Liver (tissue), 9 donors: Measurements from ENCODE around the gene MSH3. TPM values are rescaled to one million over a fixed set of nuclear protein-coding genes. Genes with fewer than 3 reads are reported as not detected.

Experiments used
- DNase-seq: peaks from one replicate; pipeline ENCODE4 v3.0.0-alpha.2; 2017; ENCODE audit warnings: low spot score
- H3K27ac ChIP-seq, 2 donors: one replicate each; pipeline ENCODE4 v1.7.0; 2013; ENCODE audit warnings: inconsistent platforms in 2 of 2, low read length in 2 of 2, control low read depth in 1 of 2, low read depth in 1 of 2, mild to moderate bottlenecking in 1 of 2
- H3K27me3 ChIP-seq, 4 donors: one replicate each; pipeline versions ENCODE4 v1.6.1 to v1.7.0; 2013; ENCODE audit warnings: low read length in 3 of 4, inconsistent platforms in 1 of 4, mild to moderate bottlenecking in 1 of 4, moderate library complexity in 1 of 4; ENCODE audit not compliant: control insufficient read depth in 4 of 4, insufficient read depth in 4 of 4
- H3K36me3 ChIP-seq, 4 donors: one replicate each; pipeline versions ENCODE4 v1.6.1 to v1.7.0; 2013; ENCODE audit warnings: low read length in 3 of 4, mild to moderate bottlenecking in 3 of 4, low read depth in 1 of 4, moderate library complexity in 1 of 4; ENCODE audit not compliant: control insufficient read depth in 4 of 4, insufficient read depth in 3 of 4
- H3K4me1 ChIP-seq, 4 donors: one replicate each; pipeline versions ENCODE4 v1.6.1 to v1.7.0; 2013; ENCODE audit warnings: low read length in 3 of 4, mild to moderate bottlenecking in 3 of 4, moderate library complexity in 1 of 4; ENCODE audit not compliant: control insufficient read depth in 4 of 4, insufficient read depth in 4 of 4
- H3K4me3 ChIP-seq, 3 donors: one replicate each; pipeline versions ENCODE4 v1.6.1 to v1.7.0; 2013; ENCODE audit warnings: low read length in 3 of 3, control low read depth in 1 of 3, low read depth in 1 of 3, mild to moderate bottlenecking in 1 of 3
- H3K9ac ChIP-seq, 2 donors: one replicate each; pipeline ENCODE4 v1.7.0; 2013; ENCODE audit warnings: low read length in 2 of 2, mild to moderate bottlenecking in 2 of 2, moderate library complexity in 2 of 2, control low read depth in 1 of 2, low read depth in 1 of 2
- H3K9me3 ChIP-seq, 4 donors: one replicate each; pipeline versions ENCODE4 v1.6.1 to v1.7.0; 2013; ENCODE audit warnings: low read length in 3 of 4; ENCODE audit not compliant: control insufficient read depth in 4 of 4
- ATF3 ChIP-seq: IDR thresholded peaks from 2 replicates; pipeline ENCODE4 v1.6.1; 2016; ENCODE audit warnings: antibody characterized with exemption
- CTCF ChIP-seq: fragments of 150-350 bp; IDR thresholded peaks from 2 replicates; pipeline ENCODE4 v1.5.1; 2017; ENCODE audit warnings: improper control_type of control experiment, low read depth, low read length; ENCODE audit not compliant: missing input control
- EGR1 ChIP-seq, 2 donors: IDR thresholded peaks; 2 replicates each; pipeline ENCODE4 v1.6.1; 2016 to 2018; ENCODE audit warnings: antibody characterized with exemption in 2 of 2, low read depth in 2 of 2
- FOXA1 ChIP-seq: IDR thresholded peaks from 2 replicates; pipeline ENCODE4 v1.6.1; 2016; ENCODE audit warnings: antibody characterized with exemption
- FOXA2 ChIP-seq: IDR thresholded peaks from 2 replicates; pipeline ENCODE4 v1.6.1; 2016; ENCODE audit warnings: antibody characterized with exemption
- GABPA ChIP-seq, 2 donors: IDR thresholded peaks in 1 of 2; conservative IDR thresholded peaks in 1 of 2; 2 replicates each; pipeline ENCODE4 v1.6.1; 2016; ENCODE audit warnings: antibody characterized with exemption in 2 of 2, mild to moderate bottlenecking in 1 of 2, moderate library complexity in 1 of 2
- HNF4A ChIP-seq, 2 donors: conservative IDR thresholded peaks; 2 replicates each; pipeline ENCODE4 v1.6.1; 2016; ENCODE audit warnings: antibody characterized with exemption in 2 of 2, mild to moderate bottlenecking in 2 of 2
- HNF4G ChIP-seq: IDR thresholded peaks from 2 replicates; pipeline ENCODE4 v1.6.1; 2016; ENCODE audit warnings: antibody characterized with exemption
- JUND ChIP-seq, 2 donors: IDR thresholded peaks; 2 replicates each; pipeline ENCODE4 v1.6.1; 2016; ENCODE audit warnings: antibody characterized with exemption in 2 of 2
- MAX ChIP-seq: IDR thresholded peaks from 2 replicates; pipeline ENCODE4 v1.6.1; 2016; ENCODE audit warnings: antibody characterized with exemption
- NR2F2 ChIP-seq: IDR thresholded peaks from 2 replicates; pipeline ENCODE4 v1.6.1; 2016; ENCODE audit warnings: antibody characterized with exemption
- RAD21 ChIP-seq, 2 donors: IDR thresholded peaks; 2 replicates each; pipeline ENCODE4 v1.6.1; 2016; ENCODE audit warnings: antibody characterized with exemption in 2 of 2, mild to moderate bottlenecking in 2 of 2
- REST ChIP-seq: IDR thresholded peaks from 2 replicates; pipeline ENCODE4 v1.6.1; 2016; ENCODE audit warnings: antibody characterized with exemption, mild to moderate bottlenecking
- RXRA ChIP-seq, 2 donors: IDR thresholded peaks; 2 replicates each; pipeline ENCODE4 v1.6.1; 2017 to 2018; ENCODE audit warnings: antibody characterized with exemption in 2 of 2, mild to moderate bottlenecking in 1 of 2
- SP1 ChIP-seq: IDR thresholded peaks from 2 replicates; pipeline ENCODE4 v1.6.1; 2018; ENCODE audit warnings: antibody characterized with exemption, mild to moderate bottlenecking
- TAF1 ChIP-seq: conservative IDR thresholded peaks from 2 replicates; pipeline ENCODE4 v1.6.1; 2016; ENCODE audit warnings: antibody characterized with exemption, mild to moderate bottlenecking
- YY1 ChIP-seq: IDR thresholded peaks from 2 replicates; pipeline ENCODE4 v1.6.1; 2016; ENCODE audit warnings: antibody characterized with exemption, mild to moderate bottlenecking
- ZBTB33 ChIP-seq: IDR thresholded peaks from 2 replicates; pipeline ENCODE4 v1.6.1; 2016; ENCODE audit warnings: antibody characterized with exemption
- polyA plus RNA-seq, 2 donors: library from polyadenylated mRNA; stranded (reverse) in 1 of 2; unstranded in 1 of 2; fragments of 200-250 nt in 1 of 2; fragments of >200 nt in 1 of 2; fragmentation: Nextera tagmentation in 1 of 2; extraction: Ambion mirVana in 1 of 2; gene quantifications; one replicate each; pipeline versions ENCODE4 v1.2.1 to v1.2.3, GENCODE V29; 2013 to 2015
- total RNA-seq, 2 donors: library from RNA; depleted of rRNA; stranded (reverse); fragments of >200 nt; gene quantifications; one replicate each; pipeline ENCODE4 v1.2.3, GENCODE V29; 2014
- donor health status: healthy.
- donor health status: healthy.
- donor health status: healthy.
- donor health status: healthy.
- donor health status: healthy.

MSH3 gene
- total and polyA plus RNA-seq, 4 donors, result 3.0 to 19.1 (median 7.9) TPM

- Histone ChIP-seq H3K4me3 (no peak overlapping the region), H3K36me3 (no peaks in the 10 kb centered on the region), H3K4me1 (no peaks in the 10 kb centered on the region), H3K27me3 (no peaks in the 10 kb centered on the region), H3K9me3 (no peaks in the 10 kb centered on the region), H3K9ac (no peak overlapping the region), H3K27ac (no peak overlapping the region)
- no peak for DNase-seq
- no peak for TF ChIP-seq TAF1
- TF ChIP-seq GABPA (IDR thresholded peaks at IDR 0.05 in 1 of 2, conservative IDR thresholded peaks at IDR 0.05 in 1 of 2), result no peak
- no peak for TF ChIP-seq MAX
- TF ChIP-seq REST, result no peak
- no peak for TF ChIP-seq YY1
- no peak for TF ChIP-seq ZBTB33
- no peak for TF ChIP-seq SP1
- TF ChIP-seq ATF3, result no peak
- no peak for TF ChIP-seq CTCF
- no peak for TF ChIP-seq EGR1 (IDR thresholded peaks at IDR 0.05; ENCODE audit: low read depth in 2 of 2)
- TF ChIP-seq HNF4A (conservative IDR thresholded peaks at IDR 0.05), result no peak
- no peak for TF ChIP-seq RAD21 (IDR thresholded peaks at IDR 0.05)
- TF ChIP-seq RXRA (IDR thresholded peaks at IDR 0.05), result no peak
- TF ChIP-seq NR2F2, result no peak
- no peak for TF ChIP-seq JUND (IDR thresholded peaks at IDR 0.05)
- TF ChIP-seq FOXA2, result no peak
- no peak for TF ChIP-seq FOXA1
- no peak for TF ChIP-seq HNF4G
Measured at GRCh38 chr5:80920333-80920732, 265.9 kb downstream of the MSH3 start.

GRCh38 chr5:80921026-80921425, 266.6 kb downstream of the MSH3 start:
- no peak for TF ChIP-seq RAD21 (IDR thresholded peaks at IDR 0.05)
- TF ChIP-seq REST, result peak; percentile 94
- TF ChIP-seq ZBTB33, result no peak
- no peak for DNase-seq
- Histone ChIP-seq H3K4me1 (no peaks in the 10 kb centered on the region), H3K9ac (no peak overlapping the region), H3K27me3 (no peaks in the 10 kb centered on the region), H3K27ac (no peak overlapping the region), H3K4me3 (no peak overlapping the region), H3K9me3 (no peaks in the 10 kb centered on the region), H3K36me3 (no peaks in the 10 kb centered on the region)
